Neural cell (in vitro differentiated cells): Measurements from ENCODE around the gene AHRR. TPM values are rescaled to one million over a fixed set of nuclear protein-coding genes. Genes with fewer than 3 reads are reported as not detected.
A peak's percentile ranks its signal among the peaks of the same experiment; 100 is the strongest.

Experiments
- H2AFZ ChIP-seq: fragments of 200-600, 300-800 bp; sonication (generic), shearing (Covaris generic); 2 replicates; pipeline ENCODE4 v1.6.0; 2014; ENCODE audit warnings: low read depth, mild to moderate bottlenecking, antibody characterized with exemption, low read length, moderate library complexity
- H3F3A ChIP-seq: fragments of 200-600 bp; shearing (Covaris generic); 2 replicates; pipeline ENCODE4 v1.6.1; 2016; ENCODE audit warnings: mild to moderate bottlenecking, moderate library complexity, mixed read lengths, antibody characterized with exemption, low read length; ENCODE audit not compliant: insufficient read depth, poor library complexity, severe bottlenecking
- H3K27ac ChIP-seq: fragments of 200-600, 300-800 bp; sonication (generic), shearing (Covaris generic); 2 replicates; pipeline ENCODE4 v1.5.1; 2014; ENCODE audit warnings: mild to moderate bottlenecking, low read length, moderate library complexity
- H3K27me3 ChIP-seq: fragments of 300-800, 200-600 bp; sonication (generic), shearing (Covaris generic); 2 replicates; pipeline ENCODE4 v1.6.0; 2014; ENCODE audit warnings: mild to moderate bottlenecking, low read depth, low read length, moderate library complexity; ENCODE audit not compliant: insufficient read depth
- H3K36me3 ChIP-seq: fragments of 300-800, 200-600 bp; sonication (generic), shearing (Covaris generic); 2 replicates; pipeline ENCODE4 v1.5.1; 2014; ENCODE audit warnings: mild to moderate bottlenecking, antibody characterized with exemption, low read length, moderate library complexity; ENCODE audit not compliant: insufficient read depth
- H3K4me2 ChIP-seq: fragments of 300-800, 200-600 bp; sonication (generic), shearing (Covaris generic); 2 replicates; pipeline ENCODE4 v1.6.0; 2014; ENCODE audit warnings: mild to moderate bottlenecking, low read length
- H3K4me3 ChIP-seq: fragments of 300-800, 200-600 bp; sonication (generic), shearing (Covaris generic); 2 replicates; pipeline ENCODE4 v1.5.1; 2014; ENCODE audit warnings: mild to moderate bottlenecking, low read length, moderate library complexity
- H3K79me2 ChIP-seq: fragments of 200-600 bp; shearing (Covaris generic); replicated peaks from 2 replicates; pipeline ENCODE4 v1.6.0; 2014; ENCODE audit warnings: mild to moderate bottlenecking, low read length, moderate library complexity; ENCODE audit not compliant: insufficient read depth
- H3K9ac ChIP-seq: fragments of 300-800, 200-600 bp; sonication (generic), shearing (Covaris generic); 2 replicates; pipeline ENCODE4 v1.6.1; 2016; ENCODE audit warnings: mild to moderate bottlenecking, low read length, mixed read lengths
- H3K9me2 ChIP-seq: fragments of 200-600 bp; shearing (Covaris generic); 2 replicates; pipeline ENCODE4 v1.6.1; 2016; ENCODE audit warnings: mild to moderate bottlenecking, low read length, mixed read lengths; ENCODE audit not compliant: insufficient read depth
- H3K9me3 ChIP-seq: fragments of 200-600, 300-800 bp; sonication (generic), shearing (Covaris generic); 2 replicates; pipeline ENCODE4 v1.6.1; 2016; ENCODE audit warnings: mild to moderate bottlenecking, mixed run types, low read length, moderate library complexity, mixed read lengths
- H4K20me1 ChIP-seq: fragments of 200-600 bp; shearing (Covaris generic); 2 replicates; pipeline ENCODE4 v1.6.1; 2016; ENCODE audit warnings: mild to moderate bottlenecking, mixed run types; ENCODE audit not compliant: insufficient read depth
- CTCF ChIP-seq: fragments of 450-650 bp; IDR thresholded peaks from 2 replicates; pipeline ENCODE4 v1.5.1; 2014; ENCODE audit warnings: antibody characterized with exemption, mild to moderate bottlenecking, moderate library complexity; ENCODE audit not compliant: poor library complexity, severe bottlenecking
- EP300 ChIP-seq: fragments of 450-650 bp; conservative IDR thresholded peaks from 2 replicates; pipeline ENCODE4 v1.6.1; 2014; ENCODE audit warnings: antibody characterized with exemption, mild to moderate bottlenecking, moderate library complexity; ENCODE audit not compliant: poor library complexity, severe bottlenecking
- EZH2 ChIP-seq: fragments of 200-600, 300-800 bp; shearing (Covaris generic), sonication (generic); IDR thresholded peaks from 2 replicates; pipeline ENCODE4 v1.6.1; 2014; ENCODE audit warnings: antibody characterized with exemption, low read length, borderline replicate concordance, mild to moderate bottlenecking; ENCODE audit not compliant: insufficient read depth, poor library complexity, severe bottlenecking
- MXI1 ChIP-seq: fragments of 450-650 bp; conservative IDR thresholded peaks from 2 replicates; pipeline ENCODE4 v1.6.1; 2014; ENCODE audit warnings: antibody characterized with exemption, mild to moderate bottlenecking; ENCODE audit not compliant: poor library complexity, severe bottlenecking
- POLR2AphosphoS5 ChIP-seq: IDR thresholded peaks from 2 replicates; pipeline ENCODE4 v1.6.1; 2012
- RAD21 ChIP-seq: fragments of 450-650 bp; conservative IDR thresholded peaks from 2 replicates; pipeline ENCODE4 v1.6.1; 2014; ENCODE audit warnings: antibody characterized with exemption, mild to moderate bottlenecking, moderate library complexity
- SMC3 ChIP-seq: fragments of 450-650 bp; conservative IDR thresholded peaks from 2 replicates; pipeline ENCODE4 v1.6.1; 2014; ENCODE audit warnings: antibody characterized with exemption, mild to moderate bottlenecking, moderate library complexity; ENCODE audit not compliant: poor library complexity
- TAF1 ChIP-seq: IDR thresholded peaks from 2 replicates; pipeline ENCODE4 v1.6.1; 2012; ENCODE audit warnings: low read depth
- polyA plus RNA-seq: library from polyadenylated mRNA; depleted of rRNA; stranded (reverse); fragments of >200 nt; gene quantifications from 2 replicates; pipeline ENCODE4 v1.2.3, GENCODE V29; 2014
- TF ChIP-seq, protein P1 (sequence below): IDR thresholded peaks from 2 replicates; pipeline ENCODE4 v1.6.1; 2012; ENCODE audit warnings: borderline replicate concordance

AHRR gene
- polyA plus RNA-seq, 1 donor from 2014 or later = 0.26 TPM

DNA sequence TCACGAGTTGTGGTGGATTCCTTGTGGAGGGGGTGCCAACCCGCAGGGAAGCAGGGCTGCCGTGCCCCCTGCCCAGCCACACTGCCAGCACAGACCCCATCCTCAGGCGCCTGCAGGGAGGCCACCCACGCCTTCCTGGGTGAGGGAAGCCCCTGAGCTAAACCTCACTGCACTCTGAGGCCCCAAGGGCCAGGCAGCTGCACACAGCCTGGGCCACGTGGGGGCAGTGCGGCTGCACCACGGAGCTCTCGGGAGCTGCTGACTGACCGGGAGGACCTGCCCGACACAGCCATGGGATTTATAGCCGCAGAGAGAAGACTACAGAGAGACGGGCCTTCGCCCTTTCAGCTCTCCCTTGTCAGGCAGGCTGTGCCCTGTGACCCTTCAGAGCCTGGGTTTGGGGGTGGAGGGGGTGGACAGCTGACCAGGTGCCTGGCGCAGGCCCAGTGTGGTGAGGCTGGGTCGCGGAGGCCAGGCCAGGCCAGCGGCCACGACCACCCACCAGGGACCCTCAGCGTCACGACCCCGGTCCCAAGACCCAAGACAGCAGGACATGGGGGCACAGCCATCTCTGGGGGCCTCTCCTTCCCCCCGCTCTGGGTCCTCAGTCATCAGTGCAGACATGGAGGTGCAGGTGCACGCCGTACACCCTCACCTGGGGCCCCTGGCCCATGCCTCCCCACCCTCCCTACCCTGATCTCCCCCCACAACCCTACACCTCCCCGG lies 4.3 kb upstream of the AHRR start:
- Histone ChIP-seq H2AFZ (no peak overlapping the region), H3K79me2 (no peaks in the 10 kb centered on the region), H3K27ac (no peak overlapping the region)

GRCh38 chr5:318341-318897 lies 3.1 kb upstream of the AHRR start:
- Histone ChIP-seq H3K27ac (no peak overlapping the region), H3K27me3 (peaks cover 50% of the 10 kb centered on the region), H3K36me3 (no peaks in the 10 kb centered on the region), H3K9me3 (peaks cover 5% of the 10 kb centered on the region), H3K4me3 (no peak overlapping the region), H4K20me1 (no peaks in the 10 kb centered on the region), H3K9ac (no peak overlapping the region), H3F3A (no peaks in the 10 kb centered on the region), H3K9me2 (no peaks in the 10 kb centered on the region), H3K4me2 (no peak overlapping the region), H2AFZ (no peak overlapping the region), H3K79me2 (no peaks in the 10 kb centered on the region)
- TF ChIP-seq POLR2AphosphoS5 (no peak), MXI1 (no peak), RAD21 (no peak), CTCF (no peak), TAF1 (no peak), SMC3 (no peak)
- TF ChIP-seq, protein P1, sequence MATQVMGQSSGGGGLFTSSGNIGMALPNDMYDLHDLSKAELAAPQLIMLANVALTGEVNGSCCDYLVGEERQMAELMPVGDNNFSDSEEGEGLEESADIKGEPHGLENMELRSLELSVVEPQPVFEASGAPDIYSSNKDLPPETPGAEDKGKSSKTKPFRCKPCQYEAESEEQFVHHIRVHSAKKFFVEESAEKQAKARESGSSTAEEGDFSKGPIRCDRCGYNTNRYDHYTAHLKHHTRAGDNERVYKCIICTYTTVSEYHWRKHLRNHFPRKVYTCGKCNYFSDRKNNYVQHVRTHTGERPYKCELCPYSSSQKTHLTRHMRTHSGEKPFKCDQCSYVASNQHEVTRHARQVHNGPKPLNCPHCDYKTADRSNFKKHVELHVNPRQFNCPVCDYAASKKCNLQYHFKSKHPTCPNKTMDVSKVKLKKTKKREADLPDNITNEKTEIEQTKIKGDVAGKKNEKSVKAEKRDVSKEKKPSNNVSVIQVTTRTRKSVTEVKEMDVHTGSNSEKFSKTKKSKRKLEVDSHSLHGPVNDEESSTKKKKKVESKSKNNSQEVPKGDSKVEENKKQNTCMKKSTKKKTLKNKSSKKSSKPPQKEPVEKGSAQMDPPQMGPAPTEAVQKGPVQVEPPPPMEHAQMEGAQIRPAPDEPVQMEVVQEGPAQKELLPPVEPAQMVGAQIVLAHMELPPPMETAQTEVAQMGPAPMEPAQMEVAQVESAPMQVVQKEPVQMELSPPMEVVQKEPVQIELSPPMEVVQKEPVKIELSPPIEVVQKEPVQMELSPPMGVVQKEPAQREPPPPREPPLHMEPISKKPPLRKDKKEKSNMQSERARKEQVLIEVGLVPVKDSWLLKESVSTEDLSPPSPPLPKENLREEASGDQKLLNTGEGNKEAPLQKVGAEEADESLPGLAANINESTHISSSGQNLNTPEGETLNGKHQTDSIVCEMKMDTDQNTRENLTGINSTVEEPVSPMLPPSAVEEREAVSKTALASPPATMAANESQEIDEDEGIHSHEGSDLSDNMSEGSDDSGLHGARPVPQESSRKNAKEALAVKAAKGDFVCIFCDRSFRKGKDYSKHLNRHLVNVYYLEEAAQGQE = no peak

More for the DNA sequence above, 4.3 kb upstream of the AHRR start:
- Histone ChIP-seq H3K4me2 (no peak overlapping the region), H3K9me3 (peaks cover under 1% of the 10 kb centered on the region), H3K9me2 (no peaks in the 10 kb centered on the region), H3K36me3 (no peaks in the 10 kb centered on the region), H4K20me1 (no peaks in the 10 kb centered on the region), H3F3A (no peaks in the 10 kb centered on the region), H3K4me3 (no peak overlapping the region), H3K27me3 (peaks cover 39% of the 10 kb centered on the region), H3K9ac (no peak overlapping the region)
- peak; percentile 51 for TF ChIP-seq CTCF
- no peak for TF ChIP-seq MXI1
- no peak for TF ChIP-seq EP300
- no peak for TF ChIP-seq POLR2AphosphoS5
- TF ChIP-seq, protein P1 = no peak
- peak; percentile 61 for TF ChIP-seq RAD21
- no peak for TF ChIP-seq TAF1
- TF ChIP-seq EZH2 = no peak
- peak; percentile 39 for TF ChIP-seq SMC3
